Neural cell (in vitro differentiated cells): Measurements from ENCODE around the gene FKBP2. TPM values are rescaled to one million over a fixed set of nuclear protein-coding genes. Genes with fewer than 3 reads are reported as not detected.
"Not testable (repeated sequence)": the region's sequence is repeated elsewhere in the genome, so short reads cannot be mapped to it uniquely, and the experiment has no call there.

Experiments
- H2AFZ ChIP-seq: fragments of 200-600, 300-800 bp; sonication (generic), shearing (Covaris generic); 2 replicates; pipeline ENCODE4 v1.6.0; 2014; ENCODE audit warnings: low read depth, mild to moderate bottlenecking, antibody characterized with exemption, low read length, moderate library complexity
- H3F3A ChIP-seq: fragments of 200-600 bp; shearing (Covaris generic); 2 replicates; pipeline ENCODE4 v1.6.1; 2016; ENCODE audit warnings: mild to moderate bottlenecking, moderate library complexity, mixed read lengths, antibody characterized with exemption, low read length; ENCODE audit not compliant: insufficient read depth, poor library complexity, severe bottlenecking
- H3K27ac ChIP-seq: fragments of 200-600, 300-800 bp; sonication (generic), shearing (Covaris generic); 2 replicates; pipeline ENCODE4 v1.5.1; 2014; ENCODE audit warnings: mild to moderate bottlenecking, low read length, moderate library complexity
- H3K27me3 ChIP-seq: fragments of 300-800, 200-600 bp; sonication (generic), shearing (Covaris generic); 2 replicates; pipeline ENCODE4 v1.6.0; 2014; ENCODE audit warnings: mild to moderate bottlenecking, low read depth, low read length, moderate library complexity; ENCODE audit not compliant: insufficient read depth
- H3K36me3 ChIP-seq: fragments of 300-800, 200-600 bp; sonication (generic), shearing (Covaris generic); 2 replicates; pipeline ENCODE4 v1.5.1; 2014; ENCODE audit warnings: mild to moderate bottlenecking, antibody characterized with exemption, low read length, moderate library complexity; ENCODE audit not compliant: insufficient read depth
- H3K4me2 ChIP-seq: fragments of 300-800, 200-600 bp; sonication (generic), shearing (Covaris generic); 2 replicates; pipeline ENCODE4 v1.6.0; 2014; ENCODE audit warnings: mild to moderate bottlenecking, low read length
- H3K4me3 ChIP-seq: fragments of 300-800, 200-600 bp; sonication (generic), shearing (Covaris generic); 2 replicates; pipeline ENCODE4 v1.5.1; 2014; ENCODE audit warnings: mild to moderate bottlenecking, low read length, moderate library complexity
- H3K79me2 ChIP-seq: fragments of 200-600 bp; shearing (Covaris generic); replicated peaks from 2 replicates; pipeline ENCODE4 v1.6.0; 2014; ENCODE audit warnings: mild to moderate bottlenecking, low read length, moderate library complexity; ENCODE audit not compliant: insufficient read depth
- H3K9ac ChIP-seq: fragments of 300-800, 200-600 bp; sonication (generic), shearing (Covaris generic); 2 replicates; pipeline ENCODE4 v1.6.1; 2016; ENCODE audit warnings: mild to moderate bottlenecking, low read length, mixed read lengths
- H3K9me2 ChIP-seq: fragments of 200-600 bp; shearing (Covaris generic); 2 replicates; pipeline ENCODE4 v1.6.1; 2016; ENCODE audit warnings: mild to moderate bottlenecking, low read length, mixed read lengths; ENCODE audit not compliant: insufficient read depth
- H3K9me3 ChIP-seq: fragments of 200-600, 300-800 bp; sonication (generic), shearing (Covaris generic); 2 replicates; pipeline ENCODE4 v1.6.1; 2016; ENCODE audit warnings: mild to moderate bottlenecking, mixed run types, low read length, moderate library complexity, mixed read lengths
- H4K20me1 ChIP-seq: fragments of 200-600 bp; shearing (Covaris generic); 2 replicates; pipeline ENCODE4 v1.6.1; 2016; ENCODE audit warnings: mild to moderate bottlenecking, mixed run types; ENCODE audit not compliant: insufficient read depth
- CTCF ChIP-seq: fragments of 450-650 bp; IDR thresholded peaks from 2 replicates; pipeline ENCODE4 v1.5.1; 2014; ENCODE audit warnings: antibody characterized with exemption, mild to moderate bottlenecking, moderate library complexity; ENCODE audit not compliant: poor library complexity, severe bottlenecking
- EZH2 ChIP-seq: fragments of 200-600, 300-800 bp; shearing (Covaris generic), sonication (generic); IDR thresholded peaks from 2 replicates; pipeline ENCODE4 v1.6.1; 2014; ENCODE audit warnings: antibody characterized with exemption, low read length, borderline replicate concordance, mild to moderate bottlenecking; ENCODE audit not compliant: insufficient read depth, poor library complexity, severe bottlenecking
- MXI1 ChIP-seq: fragments of 450-650 bp; conservative IDR thresholded peaks from 2 replicates; pipeline ENCODE4 v1.6.1; 2014; ENCODE audit warnings: antibody characterized with exemption, mild to moderate bottlenecking; ENCODE audit not compliant: poor library complexity, severe bottlenecking
- POLR2AphosphoS5 ChIP-seq: IDR thresholded peaks from 2 replicates; pipeline ENCODE4 v1.6.1; 2012
- RAD21 ChIP-seq: fragments of 450-650 bp; conservative IDR thresholded peaks from 2 replicates; pipeline ENCODE4 v1.6.1; 2014; ENCODE audit warnings: antibody characterized with exemption, mild to moderate bottlenecking, moderate library complexity
- REST ChIP-seq: IDR thresholded peaks from 2 replicates; pipeline ENCODE4 v1.6.1; 2012; ENCODE audit warnings: borderline replicate concordance
- SMC3 ChIP-seq: fragments of 450-650 bp; conservative IDR thresholded peaks from 2 replicates; pipeline ENCODE4 v1.6.1; 2014; ENCODE audit warnings: antibody characterized with exemption, mild to moderate bottlenecking, moderate library complexity; ENCODE audit not compliant: poor library complexity
- TAF1 ChIP-seq: IDR thresholded peaks from 2 replicates; pipeline ENCODE4 v1.6.1; 2012; ENCODE audit warnings: low read depth
- polyA plus RNA-seq: library from polyadenylated mRNA; depleted of rRNA; stranded (reverse); fragments of >200 nt; gene quantifications from 2 replicates; pipeline ENCODE4 v1.2.3, GENCODE V29; 2014

FKBP2 gene
- polyA plus RNA-seq, 1 donor from 2014 or later = 47.4 TPM

- not testable (repeated sequence) for H3K27ac ChIP-seq, H4K20me1 ChIP-seq, H2AFZ ChIP-seq, H3K4me2 ChIP-seq, H3K36me3 ChIP-seq, H3K27me3 ChIP-seq, H3K9me2 ChIP-seq, H3F3A ChIP-seq, H3K9me3 ChIP-seq
- Histone ChIP-seq H3K9ac (peak overlapping the region; percentile 85), H3K4me3 (peak overlapping the region; percentile 99), H3K79me2 (peaks cover 13% of the 10 kb centered on the region)
Observed at GRCh38 chr11:64246621-64246870, 5.7 kb downstream of the FKBP2 start.

GRCh38 chr11:64246871-64247728, 6.2 kb downstream of the FKBP2 start, which contains the start of gene PPP1R14B:
Gene PPP1R14B (minus strand): TSS chr11:64246943. CDS start chr11:64246673, 270 bp downstream.
- peak within 1 kb of the TSS; percentile 81 for H3K27ac ChIP-seq

More at GRCh38 chr11:64246871-64247728, 6.2 kb downstream of the FKBP2 start, which contains the start of gene PPP1R14B:
- H3K4me3 ChIP-seq = peak within 1 kb of the TSS; percentile 99
- no peaks in the 10 kb centered on the region for H3F3A ChIP-seq
- no peaks in the 10 kb centered on the region for H3K36me3 ChIP-seq
- H3K4me2 ChIP-seq = peak within 1 kb of the TSS; percentile 89
- peak within 1 kb of the TSS; percentile 49 for H2AFZ ChIP-seq
- peaks cover 8% of the 10 kb centered on the region for H3K27me3 ChIP-seq
- H3K9me2 ChIP-seq = no peaks in the 10 kb centered on the region
- no peaks in the 10 kb centered on the region for H4K20me1 ChIP-seq
- TF ChIP-seq SMC3 (no peak), EZH2 (no peak), RAD21 (no peak), MXI1 (peak; percentile 94), TAF1 (peak; percentile 29), POLR2AphosphoS5 (peak; percentile 69), CTCF (peak; percentile 51), REST (peak; percentile 19)
- no peaks in the 10 kb centered on the region for H3K9me3 ChIP-seq
- H3K9ac ChIP-seq = peak within 1 kb of the TSS; percentile 85
- H3K79me2 ChIP-seq = peaks cover 13% of the 10 kb centered on the region
